ENCODE results near the gene KLF6. TPM values are rescaled to one million over a fixed set of nuclear protein-coding genes. Genes with fewer than 3 reads are reported as not detected.

Gene KLF6
- total RNA-seq, 4 donors from 2014 or later, result 185 to 404 (median 276) TPM

- no peak for TF ChIP-seq CTCF (IDR thresholded peaks at IDR 0.05)
- ATAC-seq (ENCODE audit: low FRiP score), result no peak
Measured at GRCh38 chr10:3766046-3766756, 18.8 kb downstream of the KLF6 start.

GRCh38 chr10:3765146-3765545 is 19.9 kb downstream of the KLF6 start:
- no peak for TF ChIP-seq CTCF (IDR thresholded peaks at IDR 0.05)
- ATAC-seq (ENCODE audit: low FRiP score) (no peak), DNase-seq (ENCODE audit: low spot score) (no peak)

More at GRCh38 chr10:3766046-3766756, 18.8 kb downstream of the KLF6 start:
- no peak for DNase-seq (ENCODE audit: low spot score)

- DNase-seq (ENCODE audit: low spot score) (no peak), ATAC-seq (ENCODE audit: low FRiP score) (no peak)
- no peak for TF ChIP-seq CTCF (IDR thresholded peaks at IDR 0.05)
Measured at GRCh38 chr10:3764626-3765112, 20.3 kb downstream of the KLF6 start.

GRCh38 chr10:3763852-3764625 is 21.0 kb downstream of the KLF6 start:
- DNase-seq (ENCODE audit: low spot score), result no peak
- no peak for TF ChIP-seq CTCF (IDR thresholded peaks at IDR 0.05)
- peak; percentile 86 for ATAC-seq (ENCODE audit: low FRiP score)

GRCh38 chr10:3763035-3763456 is 22.0 kb downstream of the KLF6 start:
- ATAC-seq (ENCODE audit: low FRiP score) (peak; percentile 57), DNase-seq (ENCODE audit: low spot score) (no peak)
- TF ChIP-seq CTCF (IDR thresholded peaks at IDR 0.05), result no peak

GRCh38 chr10:3762309-3762708 is 22.7 kb downstream of the KLF6 start:
- DNase-seq (ENCODE audit: low spot score), result no peak
- ATAC-seq (ENCODE audit: low FRiP score), result no peak
- TF ChIP-seq CTCF (IDR thresholded peaks at IDR 0.05), result no peak
